WTC11 (cell line): ENCODE measurements around the gene STK32B. TPM values are rescaled to one million over a fixed set of nuclear protein-coding genes. Genes with fewer than 3 reads are reported as not detected.

Experiments
- ATAC-seq: fragments of 200-7000 bp; cut with Tn5 transposase; 2 replicates; pipeline ENCODE4 v1.10.0; 2021; ENCODE audit warnings: mild to moderate bottlenecking, moderate library complexity
- CTCF ChIA-PET: fragments of 300-600 bp; sonication (Branson Sonifier 250); formaldehyde crosslinking; loops from one replicate; lab custom pipeline; 2021; ENCODE audit warnings: antibody characterized with exemption; lab: Charles Lee
- POLR2A ChIA-PET: fragments of 350-600 bp; sonication (Branson Sonifier 250); formaldehyde crosslinking; loops from one replicate; lab custom pipeline; 2021; ENCODE audit warnings: antibody characterized with exemption; lab: Charles Lee
- DNase-seq: peaks from one replicate; pipeline ENCODE4 v3.0.0; 2021; ENCODE audit warnings: low spot score
- H3K27ac Mint-ChIP-seq: 2 replicates; pipeline ENCODE4 v1.8.0; 2021; ENCODE audit warnings: mixed read lengths
- H3K27me3 Mint-ChIP-seq: 2 replicates; pipeline ENCODE4 v1.8.0; 2021; ENCODE audit warnings: low read depth, mild to moderate bottlenecking, moderate library complexity, mixed read lengths
- H3K36me3 Mint-ChIP-seq: 2 replicates; pipeline ENCODE4 v1.8.0; 2021; ENCODE audit warnings: mixed read lengths
- H3K4me1 Mint-ChIP-seq: 2 replicates; pipeline ENCODE4 v1.8.0; 2022; ENCODE audit warnings: mixed read lengths
- H3K4me3 Mint-ChIP-seq: 2 replicates; pipeline ENCODE4 v1.8.0; 2021; ENCODE audit warnings: mild to moderate bottlenecking, moderate library complexity, mixed read lengths
- H3K9me3 Mint-ChIP-seq: 2 replicates; pipeline ENCODE4 v1.8.0; 2021; ENCODE audit warnings: mixed read lengths
- AFF4 ChIP-seq: sonication (generic); formaldehyde crosslinking; IDR thresholded peaks from 2 replicates; pipeline ENCODE4 v1.8.1; 2023; ENCODE audit warnings: mild to moderate bottlenecking, missing genetic modification reagents, borderline replicate concordance
- ATF6 ChIP-seq: sonication (generic); formaldehyde crosslinking; IDR thresholded peaks from 2 replicates; pipeline ENCODE4 v1.8.1; 2023; ENCODE audit warnings: mild to moderate bottlenecking, missing genetic modification reagents
- CDX4 ChIP-seq: fragments of 250-450 bp; sonication (Bioruptor Pico); IDR thresholded peaks from 2 replicates; pipeline ENCODE4 v1.9.0; 2021; ENCODE audit warnings: moderate library complexity, mild to moderate bottlenecking, inconsistent platforms, borderline replicate concordance
- CREM ChIP-seq: sonication (generic); formaldehyde crosslinking; IDR thresholded peaks from 2 replicates; pipeline ENCODE4 v1.8.1; 2022; ENCODE audit warnings: mild to moderate bottlenecking, missing genetic modification reagents, moderate library complexity
- E2F4 ChIP-seq: sonication (generic); formaldehyde crosslinking; IDR thresholded peaks from 2 replicates; pipeline ENCODE4 v1.8.1; 2022; ENCODE audit warnings: low read depth, mild to moderate bottlenecking, moderate library complexity, missing genetic modification reagents, borderline replicate concordance
- HMGXB4 ChIP-seq: sonication (generic); formaldehyde crosslinking; IDR thresholded peaks from 2 replicates; pipeline ENCODE4 v1.8.1; 2023; ENCODE audit warnings: mild to moderate bottlenecking, moderate library complexity, missing genetic modification reagents
- IRF1 ChIP-seq: sonication (generic); formaldehyde crosslinking; IDR thresholded peaks from 2 replicates; pipeline ENCODE4 v1.8.0; 2023; ENCODE audit warnings: missing genetic modification reagents
- MAX ChIP-seq: sonication (generic); formaldehyde crosslinking; IDR thresholded peaks from 2 replicates; pipeline ENCODE4 v1.8.0; 2022; ENCODE audit warnings: mild to moderate bottlenecking, missing genetic modification reagents
- MLX ChIP-seq: sonication (generic); formaldehyde crosslinking; IDR thresholded peaks from 2 replicates; pipeline ENCODE4 v1.8.1; 2023; ENCODE audit warnings: mild to moderate bottlenecking, missing genetic modification reagents, moderate library complexity
- NFE2L1 ChIP-seq: sonication (generic); formaldehyde crosslinking; IDR thresholded peaks from 2 replicates; pipeline ENCODE4 v1.8.1; 2023; ENCODE audit warnings: missing genetic modification reagents
- OVOL2 ChIP-seq: fragments of 250-450 bp; sonication (Bioruptor Pico); IDR thresholded peaks from 2 replicates; pipeline ENCODE4 v1.9.0; 2021; ENCODE audit warnings: mild to moderate bottlenecking, borderline replicate concordance
- SMAD3 ChIP-seq: sonication (generic); formaldehyde crosslinking; IDR thresholded peaks from 2 replicates; pipeline ENCODE4 v1.8.0; 2022; ENCODE audit warnings: missing genetic modification reagents, mild to moderate bottlenecking, borderline replicate concordance
- USF1 ChIP-seq: sonication (generic); formaldehyde crosslinking; IDR thresholded peaks from 2 replicates; pipeline ENCODE4 v1.8.0; 2022; ENCODE audit warnings: mild to moderate bottlenecking, missing genetic modification reagents
- ZNF219 ChIP-seq: sonication (generic); formaldehyde crosslinking; IDR thresholded peaks from 2 replicates; pipeline ENCODE4 v1.8.0; 2023; ENCODE audit warnings: missing genetic modification reagents, mild to moderate bottlenecking, borderline replicate concordance
- ZNF423 ChIP-seq: fragments of 250-450 bp; sonication (Bioruptor Pico); IDR thresholded peaks from 2 replicates; pipeline ENCODE4 v2.1.2; 2022; ENCODE audit warnings: mild to moderate bottlenecking, moderate library complexity
- ZNF671 ChIP-seq: fragments of 250-450 bp; sonication (Bioruptor Pico); IDR thresholded peaks from 2 replicates; pipeline ENCODE4 v1.8.0; 2021; ENCODE audit warnings: mild to moderate bottlenecking
- total RNA-seq: library from RNA; stranded (reverse); gene quantifications from 3 replicates; pipeline ENCODE4 v1.2.3, GENCODE V29; 2021

The STK32B gene
- total RNA-seq, 1 experiment from 2014 or later, result 1.9 TPM

GRCh38 chr4:5504486-5504885 is 453.2 kb downstream of the STK32B start:
- ATAC-seq, result no peak
- no peak for TF ChIP-seq SMAD3 (CRISPR knock-in tag)
- TF ChIP-seq OVOL2, result no peak
- no peak for TF ChIP-seq ZNF671 (CRISPR knock-in tag)
- no peak for TF ChIP-seq IRF1 (CRISPR knock-in tag)
- no peak for TF ChIP-seq CREM
- no peak for TF ChIP-seq ATF6 (CRISPR knock-in tag)
- TF ChIP-seq CDX4, result no peak
- TF ChIP-seq ZNF423 (CRISPR knock-in tag), result no peak
- no peak for TF ChIP-seq ZNF219 (CRISPR knock-in tag)
- no peak for TF ChIP-seq USF1 (CRISPR knock-in tag)
- no peak for TF ChIP-seq MLX (CRISPR knock-in tag)
- no peak for TF ChIP-seq MAX
- TF ChIP-seq E2F4 (CRISPR knock-in tag), result no peak
- TF ChIP-seq HMGXB4 (CRISPR knock-in tag), result no peak
- no peak for TF ChIP-seq AFF4 (CRISPR knock-in tag)
- TF ChIP-seq NFE2L1, result no peak
- TF ChIP-seq, all 79 proteins: peak for 0
- CTCF ChIA-PET, result interaction anchor here (0.6 kb wide), 1 partner anchor 69 kb away, joined by 3 read pairs; no protein-coding TSS in a partner anchor
- H3K4me3 Mint-ChIP-seq, result no peak overlapping the region
- no peaks in the 10 kb centered on the region for H3K9me3 Mint-ChIP-seq
- DNase-seq, result no peak
- no peaks in the 10 kb centered on the region; the same call in 1 of the 2 replicates for H3K27me3 Mint-ChIP-seq
- H3K4me1 Mint-ChIP-seq, result peaks cover 2% of the 10 kb centered on the region; the same call in 1 of the 2 replicates
- H3K27ac Mint-ChIP-seq, result no peak overlapping the region
- POLR2A ChIA-PET, result no interaction called here
- H3K36me3 Mint-ChIP-seq, result no peaks in the 10 kb centered on the region
